BLaER1 (cell line): ENCODE data around the gene ZNF654.
A peak's percentile ranks its signal among the peaks of the same experiment; 100 is the strongest.
"Not testable (repeated sequence)": the region's sequence is repeated elsewhere in the genome, so short reads cannot be mapped to it uniquely, and the experiment has no call there.

ENCODE experiments used
- H3K27ac ChIP-seq: shearing (Covaris generic); formaldehyde crosslinking; 2 replicates; pipeline ENCODE4 v1.8.1; 2022
- H3K27me3 ChIP-seq: shearing (Covaris generic); formaldehyde crosslinking; 2 replicates; pipeline ENCODE4 v1.8.1; 2022
- H3K36me3 ChIP-seq: shearing (Covaris generic); formaldehyde crosslinking; 2 replicates; pipeline ENCODE4 v1.8.1; 2022
- H3K4me1 ChIP-seq: shearing (Covaris generic); formaldehyde crosslinking; 2 replicates; pipeline ENCODE4 v1.8.1; 2022
- H3K4me2 ChIP-seq: shearing (Covaris generic); formaldehyde crosslinking; 2 replicates; pipeline ENCODE4 v1.8.1; 2022
- H3K4me3 ChIP-seq: shearing (Covaris generic); formaldehyde crosslinking; 2 replicates; pipeline ENCODE4 v1.8.1; 2022
- H3K9ac ChIP-seq: shearing (Covaris generic); formaldehyde crosslinking; 2 replicates; pipeline ENCODE4 v1.8.1; 2022
- H3K9me3 ChIP-seq: shearing (Covaris generic); formaldehyde crosslinking; 2 replicates; pipeline ENCODE4 v1.8.1; 2022
- H4K20me1 ChIP-seq: shearing (Covaris generic); formaldehyde crosslinking; 2 replicates; pipeline ENCODE4 v1.8.1; 2022
- Cebpa-rat ChIP-seq: shearing (Covaris generic); IDR thresholded peaks from 2 replicates; pipeline ENCODE4 v1.8.1; 2022

Gene ZNF654

GRCh38 chr3:88093266-88093665 lies 34.2 kb downstream of the ZNF654 start:
- H3K4me2 ChIP-seq = no peak overlapping the region
- H3K4me3 ChIP-seq = no peak overlapping the region
- peaks cover 74% of the 10 kb centered on the region for H3K36me3 ChIP-seq
- no peaks in the 10 kb centered on the region for H3K27me3 ChIP-seq
- TF ChIP-seq Cebpa-rat = no peak
- H3K4me1 ChIP-seq = no peaks in the 10 kb centered on the region
- no peak overlapping the region for H3K27ac ChIP-seq
- H4K20me1 ChIP-seq = peaks cover 10% of the 10 kb centered on the region; the same call in 1 of the 2 replicates
- peaks cover 63% of the 10 kb centered on the region for H3K9me3 ChIP-seq
- no peak overlapping the region for H3K9ac ChIP-seq

DNA sequence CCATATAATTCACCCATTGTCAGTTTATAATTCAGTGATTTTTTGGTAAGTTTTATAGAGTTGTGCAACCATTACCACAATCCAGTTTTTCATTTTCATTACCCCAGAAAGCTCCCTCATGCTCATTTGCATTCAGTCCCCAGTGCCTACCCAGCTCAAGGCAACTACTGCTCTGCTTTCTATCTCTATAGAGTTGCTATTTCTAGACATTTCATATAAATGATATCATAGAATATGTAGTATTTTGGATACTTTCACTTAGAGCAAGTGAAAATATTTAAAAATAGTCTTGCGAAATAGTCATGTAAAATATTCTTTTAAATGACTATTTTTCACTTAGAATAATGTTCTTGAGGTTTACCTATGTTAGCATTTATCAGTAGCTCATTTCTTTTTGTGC lies 42.1 kb downstream of the ZNF654 start:
- Histone ChIP-seq H3K27me3 (no peaks in the 10 kb centered on the region), H3K9ac (no peak overlapping the region), H4K20me1 (peaks cover 10% of the 10 kb centered on the region; the same call in 1 of the 2 replicates), H3K9me3 (peaks cover 43% of the 10 kb centered on the region), H3K27ac (no peak overlapping the region), H3K36me3 (peaks cover 50% of the 10 kb centered on the region), H3K4me2 (no peak overlapping the region), H3K4me1 (no peaks in the 10 kb centered on the region), H3K4me3 (no peak overlapping the region)
- TF ChIP-seq Cebpa-rat = no peak

GRCh38 chr3:88105325-88105724 lies 46.3 kb downstream of the ZNF654 start:
- no peak overlapping the region for H3K9ac ChIP-seq
- no peak for TF ChIP-seq Cebpa-rat
- no peak overlapping the region for H3K4me3 ChIP-seq
- H3K27ac ChIP-seq = no peak overlapping the region
- peaks cover 19% of the 10 kb centered on the region; the same call in 1 of the 2 replicates for H4K20me1 ChIP-seq
- H3K4me2 ChIP-seq = no peak overlapping the region
- H3K4me1 ChIP-seq = no peaks in the 10 kb centered on the region
- no peaks in the 10 kb centered on the region for H3K27me3 ChIP-seq
- peaks cover 39% of the 10 kb centered on the region for H3K36me3 ChIP-seq
- peaks cover 9% of the 10 kb centered on the region; the same call in 1 of the 2 replicates for H3K9me3 ChIP-seq

DNA sequence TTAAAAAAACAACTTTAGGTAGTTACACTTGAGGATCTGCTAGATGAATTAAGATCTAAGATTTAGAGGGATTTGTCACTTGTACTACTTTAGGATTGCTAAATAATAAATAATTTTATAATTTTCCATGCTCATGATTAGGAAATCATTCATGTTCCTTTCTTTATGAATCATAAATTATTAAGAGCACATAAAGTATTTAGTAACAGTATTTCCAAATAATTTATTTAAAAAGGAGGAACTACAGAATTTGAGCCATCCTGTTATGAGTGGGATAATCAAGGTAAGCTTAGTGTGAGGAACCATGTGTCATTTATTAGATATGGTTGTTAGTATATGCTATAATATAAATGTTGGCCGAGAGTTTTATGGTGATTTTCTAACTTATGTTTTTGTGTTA lies 53.2 kb downstream of the ZNF654 start:
- peaks cover 43% of the 10 kb centered on the region for H3K36me3 ChIP-seq
- H3K9ac ChIP-seq = no peak overlapping the region
- H3K27ac ChIP-seq = no peak overlapping the region
- H3K4me2 ChIP-seq = no peak overlapping the region
- H4K20me1 ChIP-seq = 0 out of 2 replicates have a peak, but pooled peaks cover 13% of the 10 kb centered on the region
- no peaks in the 10 kb centered on the region for H3K9me3 ChIP-seq
- no peak for TF ChIP-seq Cebpa-rat
- H3K4me3 ChIP-seq = no peak overlapping the region
- no peaks in the 10 kb centered on the region for H3K4me1 ChIP-seq
- H3K27me3 ChIP-seq = no peaks in the 10 kb centered on the region

- Histone ChIP-seq H3K4me2 (no peak overlapping the region), H3K27ac (no peak overlapping the region), H3K9me3 (peaks cover 8% of the 10 kb centered on the region), H3K9ac (no peak overlapping the region), H3K27me3 (no peaks in the 10 kb centered on the region), H3K4me1 (no peaks in the 10 kb centered on the region), H4K20me1 (0 out of 2 replicates have a peak, but pooled peaks cover 13% of the 10 kb centered on the region), H3K36me3 (peaks cover 50% of the 10 kb centered on the region), H3K4me3 (no peak overlapping the region)
- no peak for TF ChIP-seq Cebpa-rat
Observed at GRCh38 chr3:88113311-88114162, 54.5 kb downstream of the ZNF654 start.

DNA sequence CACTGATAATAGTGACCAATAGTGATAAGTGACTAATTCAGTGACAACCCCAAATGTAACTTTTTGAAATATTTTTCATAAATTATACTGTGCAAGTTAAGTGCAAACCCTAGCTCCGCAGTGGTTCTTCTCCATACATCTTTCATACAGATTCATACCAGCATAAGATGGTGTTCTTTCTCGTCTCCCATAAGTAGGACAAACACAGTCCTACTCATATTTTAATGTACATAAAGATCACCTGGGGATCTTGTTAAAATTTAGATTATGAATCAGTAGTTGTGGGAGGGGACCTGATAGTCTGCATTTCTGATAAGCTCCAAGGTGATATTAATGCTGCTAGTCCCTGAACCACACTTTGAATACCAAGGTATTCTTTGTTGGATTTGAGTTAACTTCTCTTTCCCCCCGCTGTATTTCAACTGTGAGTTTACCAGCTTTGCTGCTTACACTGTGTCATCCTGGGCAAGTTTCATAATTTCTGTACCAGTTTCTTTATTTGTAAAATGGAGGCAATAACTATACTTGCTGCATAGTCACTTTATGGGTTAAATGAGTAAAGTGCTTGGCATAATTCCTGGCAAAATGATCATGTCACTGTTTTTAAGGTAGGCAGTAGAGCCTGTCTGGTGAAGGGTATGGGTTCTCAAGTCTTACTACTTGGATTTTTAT lies 56.0 kb downstream of the ZNF654 start:
- H3K4me1 ChIP-seq = no peaks in the 10 kb centered on the region
- no peaks in the 10 kb centered on the region for H3K27me3 ChIP-seq
- H3K4me3 ChIP-seq = no peak overlapping the region
- H3K9me3 ChIP-seq = peaks cover 10% of the 10 kb centered on the region
- no peak overlapping the region for H3K9ac ChIP-seq
- 0 out of 2 replicates have a peak, but pooled peaks cover 11% of the 10 kb centered on the region for H4K20me1 ChIP-seq
- H3K36me3 ChIP-seq = peaks cover 51% of the 10 kb centered on the region
- TF ChIP-seq Cebpa-rat = no peak
- no peak overlapping the region for H3K27ac ChIP-seq
- H3K4me2 ChIP-seq = no peak overlapping the region

DNA sequence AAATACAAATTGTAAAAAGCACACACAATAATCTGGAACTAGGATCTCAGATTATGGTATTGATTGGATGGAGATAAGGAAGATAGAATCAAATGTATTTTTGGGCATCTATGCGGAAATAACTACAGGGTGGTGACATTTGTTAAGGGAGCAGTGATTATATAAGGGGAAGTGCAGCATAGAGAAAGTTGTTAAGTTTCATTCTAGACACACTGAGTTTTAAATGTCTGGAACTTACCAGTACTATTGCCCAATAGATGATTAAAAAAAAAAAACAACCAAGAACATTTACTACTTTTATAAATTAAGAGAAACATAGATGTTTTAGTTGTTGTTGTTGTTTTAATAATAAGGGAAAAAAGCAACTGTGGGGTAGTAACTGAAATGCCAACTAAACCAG lies 58.6 kb downstream of the ZNF654 start:
- Histone ChIP-seq H3K9ac (no peak overlapping the region), H3K9me3 (peaks cover 10% of the 10 kb centered on the region), H3K4me3 (no peak overlapping the region), H3K27ac (no peak overlapping the region), H3K27me3 (no peaks in the 10 kb centered on the region), H3K4me1 (no peaks in the 10 kb centered on the region), H3K36me3 (peaks cover 61% of the 10 kb centered on the region), H4K20me1 (no peaks in the 10 kb centered on the region), H3K4me2 (no peak overlapping the region)
- no peak for TF ChIP-seq Cebpa-rat

- not testable (repeated sequence) for H3K4me3 ChIP-seq, H3K27ac ChIP-seq, H3K4me1 ChIP-seq, H3K9ac ChIP-seq, H3K4me2 ChIP-seq, H3K9me3 ChIP-seq, H4K20me1 ChIP-seq, H3K27me3 ChIP-seq
- peaks cover 65% of the 10 kb centered on the region for H3K36me3 ChIP-seq
Observed at GRCh38 chr3:88118603-88119002, 59.5 kb downstream of the ZNF654 start.

- no peak overlapping the region for H3K4me3 ChIP-seq
- no peak for TF ChIP-seq Cebpa-rat
Observed at GRCh38 chr3:88123526-88123925, 64.5 kb downstream of the ZNF654 start.

GRCh38 chr3:88131695-88132094 lies 72.6 kb downstream of the ZNF654 start:
- Histone ChIP-seq H3K4me2 (peak overlapping the region; percentile 64), H3K36me3 (peaks cover 43% of the 10 kb centered on the region), H3K4me1 (peaks cover 55% of the 10 kb centered on the region), H3K27ac (peak overlapping the region; percentile 66), H4K20me1 (no peaks in the 10 kb centered on the region), H3K4me3 (peak overlapping the region; percentile 26; the same call in 1 of the 2 replicates), H3K9ac (peak overlapping the region; percentile 39; the same call in 1 of the 2 replicates), H3K9me3 (no peaks in the 10 kb centered on the region), H3K27me3 (no peaks in the 10 kb centered on the region)
- TF ChIP-seq Cebpa-rat = no peak

More at GRCh38 chr3:88123526-88123925, 64.5 kb downstream of the ZNF654 start:
- peaks cover 2% of the 10 kb centered on the region for H3K9me3 ChIP-seq
- H3K4me1 ChIP-seq = peaks cover 4% of the 10 kb centered on the region; the same call in 1 of the 2 replicates
- no peak overlapping the region for H3K27ac ChIP-seq
- H4K20me1 ChIP-seq = no peaks in the 10 kb centered on the region
- no peaks in the 10 kb centered on the region for H3K27me3 ChIP-seq
- peaks cover 49% of the 10 kb centered on the region for H3K36me3 ChIP-seq
- no peak overlapping the region for H3K4me2 ChIP-seq
- no peak overlapping the region for H3K9ac ChIP-seq
